ENCODE results near the gene TUBA1C.

GRCh38 chr12:49273726-49274395 lies 9.0 kb downstream of the TUBA1C start:
- no peak for TF ChIP-seq ASH2L (IDR thresholded peaks at IDR 0.05; ENCODE audit: low read length)
- TF ChIP-seq CTCF (IDR thresholded peaks at IDR 0.05; ENCODE audit: control extremely low read depth in 1 of 3, insufficient read depth in 1 of 3, low read depth in 1 of 3, low read length in 3 of 3), result no peak
- TF ChIP-seq KDM5A (IDR thresholded peaks at IDR 0.05; ENCODE audit: low read length), result no peak
- TF ChIP-seq GABPA (IDR thresholded peaks at IDR 0.05; ENCODE audit: borderline replicate concordance, insufficient read depth, low read length), result no peak
- TF ChIP-seq POLR2A (IDR thresholded peaks at IDR 0.05; ENCODE audit: control extremely low read depth in 1 of 2, low read depth in 2 of 2, low read length in 2 of 2), result peak in 1 of 2 experiments; percentile 65; a peak in 2 of 3 replicates
- no peak for TF ChIP-seq EZH2 (IDR thresholded peaks at IDR 0.05; ENCODE audit: low read depth, low read length, severe bottlenecking)
- TF ChIP-seq SIRT6 (IDR thresholded peaks at IDR 0.05; ENCODE audit: low read length), result no peak
- TF ChIP-seq SP2 (IDR thresholded peaks at IDR 0.05; ENCODE audit: low read length), result no peak
- no peak for TF ChIP-seq HDAC6 (IDR thresholded peaks at IDR 0.05; ENCODE audit: low read depth, low read length)
- no peak for TF ChIP-seq PHF8 (conservative IDR thresholded peaks at IDR 0.05; ENCODE audit: low read depth, low read length)
- no peak for TF ChIP-seq RAD21 (IDR thresholded peaks at IDR 0.05 in 1 of 2, conservative IDR thresholded peaks at IDR 0.05 in 1 of 2; ENCODE audit: low read depth in 2 of 2, low read length in 2 of 2)
- no peak for TF ChIP-seq SUZ12 (IDR thresholded peaks at IDR 0.05; ENCODE audit: low read length)

Measured in H1 (cell line).